Loucy (cell line): ENCODE data around the gene CCDC148.

Experiments used
- H2AFZ ChIP-seq: fragments of 200-600 bp; sonication (generic); 2 replicates; pipeline ENCODE4 v1.6.0; 2016; ENCODE audit warnings: antibody characterized with exemption, mild to moderate bottlenecking, low read length, moderate library complexity
- H3F3A ChIP-seq: fragments of 200-600 bp; 2 replicates; pipeline ENCODE4 v1.6.0; 2016; ENCODE audit warnings: antibody characterized with exemption, low read depth, mild to moderate bottlenecking
- H3K27me3 ChIP-seq: fragments of 200-600 bp; sonication (generic); 2 replicates; pipeline ENCODE4 v1.6.1; 2014; ENCODE audit warnings: low read length, mild to moderate bottlenecking; ENCODE audit not compliant: insufficient read depth, poor library complexity, severe bottlenecking
- H3K36me3 ChIP-seq: fragments of 200-600 bp; sonication (generic); 2 replicates; pipeline ENCODE4 v1.6.1; 2016; ENCODE audit warnings: low read length; ENCODE audit not compliant: insufficient read depth
- H3K4me1 ChIP-seq: fragments of 200-600 bp; sonication (generic); 2 replicates; pipeline ENCODE4 v1.5.1; 2014; ENCODE audit warnings: low read length, mild to moderate bottlenecking; ENCODE audit not compliant: insufficient read depth, poor library complexity, severe bottlenecking
- H3K4me2 ChIP-seq: fragments of 200-600 bp; sonication (generic); 2 replicates; pipeline ENCODE4 v1.6.0; 2014; ENCODE audit warnings: antibody characterized with exemption, low read length, low read depth, mild to moderate bottlenecking; ENCODE audit not compliant: poor library complexity, severe bottlenecking
- H3K4me3 ChIP-seq: fragments of 200-600 bp; sonication (generic); 2 replicates; pipeline ENCODE4 v1.5.1; 2014; ENCODE audit warnings: low read length, mild to moderate bottlenecking, mixed read lengths; ENCODE audit not compliant: poor library complexity, severe bottlenecking
- H3K79me2 ChIP-seq: fragments of 200-600 bp; sonication (generic); 2 replicates; pipeline ENCODE4 v1.6.1; 2014; ENCODE audit warnings: low read length; ENCODE audit not compliant: insufficient read depth
- H3K9ac ChIP-seq: fragments of 200-600 bp; sonication (generic); 2 replicates; pipeline ENCODE4 v1.6.0; 2014; ENCODE audit warnings: mild to moderate bottlenecking, low read depth, low read length, moderate library complexity; ENCODE audit not compliant: poor library complexity, severe bottlenecking
- H3K9me2 ChIP-seq: fragments of 200-600 bp; sonication (generic); replicated peaks from 2 replicates; pipeline ENCODE4 v1.6.1; 2016; ENCODE audit warnings: low read depth, low read length, mixed read lengths
- H3K9me3 ChIP-seq: fragments of 200-600 bp; sonication (generic); 2 replicates; pipeline ENCODE4 v1.6.1; 2014; ENCODE audit warnings: mild to moderate bottlenecking, antibody characterized with exemption, low read length, low read depth; ENCODE audit not compliant: insufficient read depth
- H4K20me1 ChIP-seq: fragments of 200-600 bp; sonication (generic); 2 replicates; pipeline ENCODE4 v1.6.0; 2014; ENCODE audit warnings: antibody characterized with exemption, low read length, mild to moderate bottlenecking; ENCODE audit not compliant: insufficient read depth, poor library complexity, severe bottlenecking
- CTCF ChIP-seq: fragments of 200-600 bp; sonication (generic); conservative IDR thresholded peaks from 2 replicates; pipeline ENCODE4 v1.5.1; 2014; ENCODE audit warnings: mild to moderate bottlenecking, antibody characterized with exemption, low read length
- EZH2phosphoT487 ChIP-seq: fragments of 200-600 bp; IDR thresholded peaks from 2 replicates; pipeline ENCODE4 v1.6.1; 2018; ENCODE audit warnings: antibody characterized with exemption, mild to moderate bottlenecking, moderate library complexity, borderline replicate concordance

CCDC148 gene

DNA sequence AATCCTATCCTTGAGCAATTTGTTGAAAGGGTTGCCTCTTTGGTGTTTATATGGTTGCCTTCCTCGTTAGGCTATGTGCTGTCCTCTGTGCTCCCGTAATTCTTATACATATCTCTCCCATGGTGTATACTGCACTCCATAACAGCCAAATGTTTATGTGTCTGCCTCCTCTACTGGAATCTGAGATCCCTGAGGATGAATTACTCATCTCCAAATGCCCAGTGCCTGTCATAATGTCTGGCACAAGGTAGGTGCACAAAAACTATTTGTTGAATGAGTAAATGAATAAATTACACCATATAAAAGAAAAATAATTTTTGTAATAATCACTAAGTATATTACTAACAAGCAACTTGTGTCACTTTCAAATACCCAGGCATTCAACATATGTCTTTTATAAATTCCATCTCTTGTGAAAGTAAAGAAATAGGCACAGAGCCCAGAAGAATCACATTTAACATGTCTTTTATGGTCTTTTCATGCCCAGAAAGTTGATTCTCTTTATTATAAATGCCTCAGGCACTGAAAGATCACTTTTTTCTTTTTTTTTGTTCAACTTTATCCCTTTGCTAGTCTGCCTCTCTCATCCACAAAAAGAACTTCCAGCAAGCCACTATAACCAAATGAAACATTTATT, 164.9 kb downstream of the CCDC148 start:
- no peaks in the 10 kb centered on the region for H3F3A ChIP-seq
- no peaks in the 10 kb centered on the region for H3K27me3 ChIP-seq
- no peak overlapping the region for H3K4me2 ChIP-seq
- no peaks in the 10 kb centered on the region for H3K4me1 ChIP-seq
- H3K4me3 ChIP-seq = no peak overlapping the region
- H2AFZ ChIP-seq = no peak overlapping the region
- TF ChIP-seq EZH2phosphoT487 (no peak), CTCF (no peak)
- no peaks in the 10 kb centered on the region for H4K20me1 ChIP-seq
- no peaks in the 10 kb centered on the region for H3K9me2 ChIP-seq
- H3K9me3 ChIP-seq = 0 out of 2 replicates have a peak, but pooled peaks cover 3% of the 10 kb centered on the region
- H3K79me2 ChIP-seq = no peaks in the 10 kb centered on the region
- no peaks in the 10 kb centered on the region for H3K36me3 ChIP-seq
- H3K9ac ChIP-seq = no peak overlapping the region

DNA sequence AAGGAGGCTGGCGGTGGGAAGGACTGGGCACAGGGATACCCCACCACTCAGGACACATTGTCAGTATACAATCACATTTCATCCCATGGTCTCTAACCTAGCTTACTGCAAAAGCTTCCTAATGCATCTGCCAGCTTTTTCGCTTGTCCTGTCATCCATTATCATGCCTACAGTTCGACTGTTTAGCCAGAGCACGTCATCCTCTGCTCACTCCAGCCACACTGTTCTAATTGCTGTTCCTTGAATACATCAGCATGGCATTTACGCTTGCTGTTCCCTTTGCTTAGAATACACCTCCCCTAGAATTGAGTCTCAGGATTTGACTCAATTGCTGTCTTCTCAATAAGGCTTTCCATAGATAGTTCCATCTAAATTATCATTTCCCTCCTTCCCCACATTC, 166.3 kb downstream of the CCDC148 start:
- no peaks in the 10 kb centered on the region for H3K27me3 ChIP-seq
- H2AFZ ChIP-seq = no peak overlapping the region
- no peak overlapping the region for H3K9ac ChIP-seq
- no peaks in the 10 kb centered on the region for H4K20me1 ChIP-seq
- no peak overlapping the region for H3K4me2 ChIP-seq
- no peaks in the 10 kb centered on the region for H3K36me3 ChIP-seq
- H3F3A ChIP-seq = no peaks in the 10 kb centered on the region
- TF ChIP-seq CTCF (no peak), EZH2phosphoT487 (no peak)
- H3K9me2 ChIP-seq = no peaks in the 10 kb centered on the region
- 0 out of 2 replicates have a peak, but pooled peaks cover 3% of the 10 kb centered on the region for H3K9me3 ChIP-seq
- no peak overlapping the region for H3K4me3 ChIP-seq
- H3K4me1 ChIP-seq = no peaks in the 10 kb centered on the region
- no peaks in the 10 kb centered on the region for H3K79me2 ChIP-seq

DNA sequence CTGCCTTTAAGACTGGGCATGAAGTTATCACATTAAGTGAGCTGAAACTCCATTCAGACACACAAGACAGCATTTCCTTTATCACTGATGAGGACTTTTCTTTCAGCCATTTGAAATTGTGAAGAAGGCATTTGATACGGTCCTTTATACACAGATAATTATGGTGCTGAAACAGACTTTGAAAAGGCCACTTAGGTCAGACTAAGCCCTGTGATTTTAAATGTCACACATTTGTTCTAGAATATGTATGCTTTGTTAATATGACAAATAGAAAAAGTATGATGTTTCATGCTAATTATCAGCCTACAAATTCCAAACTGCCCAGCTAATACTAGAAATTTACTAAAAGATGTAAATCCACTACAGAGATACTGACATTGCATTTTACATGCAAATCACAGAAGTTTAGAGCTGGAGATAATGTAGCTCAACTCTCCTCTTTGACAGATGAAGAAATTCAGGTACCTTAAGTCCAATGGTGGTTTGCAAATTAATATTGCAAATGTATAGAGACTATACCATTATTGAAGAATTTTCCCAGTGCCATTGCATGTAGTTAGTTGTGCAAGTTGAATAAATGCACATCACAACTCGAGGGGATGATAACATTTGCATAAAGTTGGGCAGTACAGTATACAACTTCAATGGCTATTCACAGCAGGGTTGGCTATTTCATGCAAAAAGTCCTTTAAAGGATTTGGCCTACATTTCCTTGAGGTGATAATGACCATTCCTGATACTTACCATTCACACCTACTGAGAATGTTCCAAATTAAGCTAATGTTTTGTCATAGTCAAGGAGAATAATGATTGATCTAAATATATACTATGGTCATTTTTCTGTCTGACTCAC, 179.7 kb downstream of the CCDC148 start:
- Histone ChIP-seq H3F3A (no peaks in the 10 kb centered on the region), H3K79me2 (no peaks in the 10 kb centered on the region), H2AFZ (no peak overlapping the region), H4K20me1 (no peaks in the 10 kb centered on the region), H3K36me3 (no peaks in the 10 kb centered on the region), H3K9me2 (no peaks in the 10 kb centered on the region), H3K27me3 (no peaks in the 10 kb centered on the region), H3K9ac (no peak overlapping the region), H3K4me1 (no peaks in the 10 kb centered on the region), H3K4me3 (no peak overlapping the region), H3K9me3 (peaks cover 3% of the 10 kb centered on the region; the same call in 1 of the 2 replicates), H3K4me2 (no peak overlapping the region)
- TF ChIP-seq EZH2phosphoT487 (no peak), CTCF (no peak)
